Amniotic stem cell (primary cell): ENCODE results near the gene DHDH.
"Not testable (repeated sequence)": the region's sequence is repeated elsewhere in the genome, so short reads cannot be mapped to it uniquely, and the experiment has no call there.

Source experiments
- DNase-seq: peaks from one replicate; lab custom pipeline; 2025; lab: John Stamatoyannopoulos, UW

Gene DHDH

GRCh38 chr19:48933382-48933932 lies at the start of gene DHDH:
Gene DHDH (plus strand): TSS chr19:48933699. CDS start chr19:48933722, 23 bp downstream.
- peak; percentile 28 for DNase-seq

DNA sequence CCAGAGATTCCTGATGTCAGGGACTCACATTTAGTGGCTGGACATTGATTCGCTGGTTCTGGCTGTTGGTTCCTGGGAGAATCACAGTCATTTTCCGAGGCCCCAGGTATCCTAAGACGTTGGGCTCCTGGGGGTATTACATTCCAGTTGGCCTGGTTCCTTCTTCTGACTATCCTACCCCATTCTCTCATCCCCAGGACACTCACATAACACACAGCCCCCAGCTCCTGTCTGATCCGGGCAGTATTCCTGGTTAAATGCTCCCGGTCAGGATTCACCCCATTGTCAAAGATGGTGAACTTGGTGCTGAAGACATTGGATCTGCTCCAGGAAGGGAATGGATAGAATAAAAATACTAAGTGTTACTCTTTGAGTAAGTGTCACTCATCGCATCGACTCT lies 49.8 kb upstream of the DHDH start:
- DNase-seq, result no peak

DNA sequence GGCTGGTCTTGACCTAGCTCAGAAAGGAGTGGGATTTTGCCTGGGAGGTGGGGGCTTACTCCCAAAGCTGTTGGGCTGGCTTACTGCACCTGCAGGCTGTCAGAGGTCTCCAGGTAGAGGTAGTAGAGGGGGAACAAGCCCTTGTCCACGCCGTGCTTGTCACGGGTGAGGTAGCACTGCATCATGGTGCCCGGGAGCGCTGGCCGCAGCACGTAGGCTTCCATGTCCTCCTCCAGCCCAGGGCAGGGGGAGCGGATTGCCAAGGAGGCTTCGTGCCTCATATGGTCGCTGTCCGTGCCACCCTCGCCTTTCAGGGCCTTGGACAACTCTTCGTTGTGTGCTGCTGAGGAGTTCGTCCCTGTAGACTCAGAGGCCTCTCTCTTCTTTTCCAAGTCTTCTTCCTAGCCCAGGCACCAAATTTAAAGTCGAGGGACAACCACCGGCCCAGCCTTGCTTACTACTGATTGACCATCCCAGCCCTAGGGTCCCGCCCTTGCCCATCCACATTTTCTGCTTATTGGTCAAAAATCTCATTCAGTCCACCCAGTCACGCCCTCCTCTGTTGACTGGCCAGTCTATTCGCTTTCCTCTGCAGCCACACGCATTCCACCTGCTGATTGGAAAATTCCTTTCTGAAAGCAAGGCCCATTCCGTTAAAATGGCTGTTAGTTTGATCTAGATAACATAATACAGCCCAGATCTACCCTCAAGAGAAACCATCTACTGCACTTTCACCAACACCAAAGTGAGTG lies 45.5 kb upstream of the DHDH start:
- no peak for DNase-seq

GRCh38 chr19:48889496-48889895 lies 44.0 kb upstream of the DHDH start:
- DNase-seq, result not testable (repeated sequence)

DNA sequence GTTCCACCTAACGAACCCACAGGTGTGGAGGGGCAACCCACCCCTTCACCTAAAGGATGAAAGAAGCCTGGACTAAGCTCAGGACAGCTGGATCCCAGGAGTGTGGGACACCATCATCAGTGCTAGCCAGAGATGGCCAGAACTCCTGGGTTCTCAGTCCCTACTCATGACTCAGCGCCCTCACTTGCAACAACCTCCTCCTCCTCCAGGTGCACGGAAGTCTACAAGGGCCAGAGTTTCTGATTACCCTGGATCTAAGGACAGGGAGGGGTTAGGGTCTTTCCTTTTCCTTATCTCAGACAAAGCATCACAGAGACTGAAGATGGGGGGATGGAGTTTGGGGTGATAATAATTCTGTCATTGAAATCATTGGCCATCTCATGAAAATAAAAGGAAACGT lies 42.9 kb upstream of the DHDH start:
- no peak for DNase-seq

DNA sequence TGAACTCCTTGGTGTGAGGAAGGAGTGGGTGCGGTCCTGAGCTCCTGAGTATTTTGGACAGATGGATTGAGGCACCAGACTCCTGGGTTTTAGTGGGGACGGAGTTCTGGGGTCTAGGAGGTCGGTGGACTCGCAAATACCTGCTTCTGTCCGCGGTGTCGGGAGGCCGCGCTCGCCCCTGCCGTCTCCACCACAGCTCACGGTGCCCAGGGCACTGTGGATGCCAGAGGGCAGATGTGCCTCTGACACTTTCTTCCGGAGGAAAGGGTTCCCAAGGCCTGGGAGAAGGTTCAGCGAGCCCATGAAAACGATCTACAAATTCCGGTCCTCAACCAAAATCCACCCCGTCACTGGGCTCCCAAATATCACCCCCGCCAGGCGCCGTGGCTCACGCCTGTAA lies 38.3 kb upstream of the DHDH start:
- DNase-seq, result no peak

DNA sequence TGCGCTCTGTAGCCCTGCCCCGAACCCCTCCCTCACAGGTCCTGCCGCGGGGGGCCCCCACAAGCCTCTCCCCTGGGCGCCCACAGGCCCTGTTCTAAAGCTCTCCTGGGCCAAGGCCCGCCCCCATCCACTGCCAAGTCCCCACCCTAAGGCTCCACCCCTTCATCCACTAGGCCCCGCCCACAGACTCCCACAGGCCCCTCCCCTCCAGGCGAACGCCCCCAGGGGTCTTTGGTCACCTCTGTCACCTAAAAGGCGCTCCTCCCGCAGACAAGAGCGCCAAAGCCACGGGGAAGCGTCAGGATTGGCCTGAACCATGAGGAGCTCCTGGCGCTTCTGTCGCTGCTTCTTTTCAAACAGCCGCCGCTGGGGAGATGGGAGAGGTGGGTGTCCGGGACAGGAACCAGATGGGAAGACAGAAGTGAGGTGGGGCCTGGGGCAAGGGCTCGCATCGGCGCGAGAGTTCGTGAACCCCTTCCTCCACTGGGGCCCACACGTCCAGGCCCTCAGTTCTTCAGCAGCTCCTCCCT lies 37.2 kb upstream of the DHDH start:
- no peak for DNase-seq

DNA sequence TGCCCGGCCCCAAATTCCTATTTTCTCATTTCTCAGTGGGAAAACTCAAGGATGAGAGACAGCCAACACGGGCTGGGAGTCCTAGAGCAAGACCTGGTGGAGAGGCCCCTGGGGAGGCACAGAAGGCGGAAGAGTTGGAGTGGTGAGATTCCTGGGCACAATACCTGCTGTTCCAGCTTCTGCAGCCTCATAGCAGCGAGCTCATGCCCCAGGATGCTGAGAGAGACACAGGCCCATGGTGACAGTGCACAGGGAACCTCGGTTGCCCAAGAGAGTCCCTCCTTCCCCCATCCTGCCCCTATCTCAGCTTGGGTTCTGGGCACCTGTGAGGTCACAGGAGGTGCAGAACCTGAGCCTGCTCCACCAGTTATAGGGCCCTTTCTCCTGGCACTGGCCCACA lies 36.3 kb upstream of the DHDH start:
- DNase-seq, result no peak

- DNase-seq, result not testable (repeated sequence)
These were observed 34.1 kb upstream of the DHDH start for GRCh38 chr19:48899386-48899749.

- peak; percentile 98 for DNase-seq
These were observed 33.6 kb upstream of the DHDH start, which contains the start of gene NUCB1 for GRCh38 chr19:48899781-48900476. Gene NUCB1 (plus strand): TSS chr19:48900312. CDS start chr19:48900797, 485 bp downstream.

- no peak for DNase-seq
These were observed 32.8 kb upstream of the DHDH start for GRCh38 chr19:48900477-48901406.

DNA sequence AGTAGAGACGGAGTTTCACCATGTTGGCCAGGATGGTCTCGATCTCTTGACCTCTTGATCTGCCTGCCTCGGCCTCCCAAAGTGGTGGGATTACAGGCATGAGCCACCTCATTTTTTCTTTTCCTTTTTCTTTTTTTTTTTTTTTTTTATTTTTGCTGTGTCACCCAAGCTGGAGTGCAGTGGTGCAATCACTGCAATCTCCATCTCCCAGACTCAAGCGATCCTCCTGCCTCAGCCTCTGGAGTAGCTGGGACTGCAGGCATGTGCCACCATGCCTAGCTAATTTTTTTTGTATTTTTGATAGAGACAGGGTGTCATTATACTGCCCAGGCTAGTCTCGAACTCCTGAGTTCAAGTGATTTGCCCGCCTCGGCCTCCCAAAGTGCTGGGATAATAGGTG lies 31.2 kb upstream of the DHDH start:
- DNase-seq, result not testable (repeated sequence)

DNA sequence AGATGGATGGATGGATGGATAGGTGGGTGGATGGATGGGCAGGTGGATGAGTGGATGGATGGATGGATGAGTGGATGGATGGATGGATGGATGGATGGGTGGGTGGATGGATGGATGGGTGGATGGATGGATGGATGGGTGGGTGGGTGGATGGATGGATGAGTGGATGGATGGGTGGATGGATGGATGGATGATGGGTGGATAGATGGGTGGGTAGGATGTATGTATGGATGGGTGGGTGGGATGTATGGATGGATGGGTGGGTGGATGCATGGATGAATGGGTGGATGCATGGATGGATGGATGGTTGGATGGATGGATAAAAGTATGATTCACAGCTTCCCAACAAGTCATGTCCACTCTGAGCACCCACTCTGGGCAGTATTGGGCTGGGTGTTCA lies 29.7 kb upstream of the DHDH start:
- DNase-seq, result not testable (repeated sequence)

GRCh38 chr19:48905664-48906063 lies 27.8 kb upstream of the DHDH start:
- no peak for DNase-seq

DNA sequence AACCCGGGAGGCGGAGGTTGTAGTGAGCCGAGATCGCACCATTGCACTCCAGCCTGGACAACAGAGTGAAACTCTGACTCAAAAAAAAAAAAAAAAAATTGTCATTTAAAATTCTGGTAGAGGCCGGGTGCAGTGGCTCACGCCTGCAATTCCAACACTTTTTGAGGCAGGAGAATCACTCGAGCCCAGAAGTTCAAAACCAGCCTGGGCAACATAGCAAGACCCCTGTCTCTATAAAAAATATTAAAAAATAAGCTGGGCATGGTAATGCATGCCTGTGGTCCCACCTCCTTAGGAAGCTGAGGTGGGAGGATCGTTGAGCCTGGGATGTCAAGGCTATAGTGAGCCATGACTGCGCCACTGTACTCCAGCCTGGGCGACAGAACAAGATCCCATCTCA lies 27.2 kb upstream of the DHDH start:
- DNase-seq, result no peak

DNA sequence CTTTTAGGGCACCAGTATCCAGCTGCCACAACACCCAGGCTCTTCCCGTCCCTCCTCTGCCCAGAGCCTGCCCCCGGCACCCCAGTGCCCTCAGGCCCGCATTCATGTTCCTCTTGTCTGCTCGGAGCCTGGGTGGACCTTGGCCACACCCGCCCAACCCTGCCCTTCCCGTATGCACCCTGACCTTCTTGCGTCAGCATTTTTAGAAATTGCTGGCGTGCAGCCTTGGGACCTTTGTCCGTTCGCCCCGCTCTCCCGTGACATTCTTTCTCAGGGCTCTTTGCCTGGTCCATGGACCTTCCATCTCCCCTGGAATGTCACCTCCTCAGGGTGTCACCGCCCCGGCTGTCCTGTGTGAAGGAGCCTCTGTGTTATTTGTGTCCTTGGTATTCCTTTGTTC lies 25.8 kb upstream of the DHDH start:
- DNase-seq, result no peak

DNA sequence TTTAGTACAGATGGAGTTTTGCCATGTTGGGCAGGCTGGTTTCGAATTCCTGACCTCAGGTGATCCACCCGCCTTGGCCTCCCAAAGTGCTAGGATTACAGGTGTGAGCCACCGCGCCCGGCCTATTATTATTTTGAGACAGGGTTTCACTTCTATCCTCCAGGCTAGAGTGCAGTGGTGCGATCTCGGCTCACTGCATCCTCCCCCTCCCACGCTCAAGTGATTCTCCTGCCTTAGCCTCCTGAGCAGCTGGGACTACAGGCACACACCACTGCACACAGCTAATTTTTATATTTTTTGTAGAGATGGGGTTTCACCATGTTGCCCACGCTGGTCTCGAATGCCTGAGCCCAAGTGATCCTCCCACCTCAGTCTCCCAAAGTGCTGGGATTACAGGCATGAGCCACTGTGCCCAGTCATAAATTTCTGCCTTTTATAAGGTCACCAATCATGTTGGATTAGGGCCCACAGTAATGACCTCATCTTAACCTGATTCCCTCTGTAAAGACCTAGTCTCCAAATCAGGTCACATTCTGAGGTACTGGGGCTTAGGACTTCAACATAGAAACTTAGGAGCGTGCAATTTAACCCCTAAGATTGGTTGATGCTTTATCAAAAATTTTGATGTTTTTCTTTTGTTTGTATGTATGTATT lies 23.9 kb upstream of the DHDH start:
- DNase-seq, result not testable (repeated sequence)

DNA sequence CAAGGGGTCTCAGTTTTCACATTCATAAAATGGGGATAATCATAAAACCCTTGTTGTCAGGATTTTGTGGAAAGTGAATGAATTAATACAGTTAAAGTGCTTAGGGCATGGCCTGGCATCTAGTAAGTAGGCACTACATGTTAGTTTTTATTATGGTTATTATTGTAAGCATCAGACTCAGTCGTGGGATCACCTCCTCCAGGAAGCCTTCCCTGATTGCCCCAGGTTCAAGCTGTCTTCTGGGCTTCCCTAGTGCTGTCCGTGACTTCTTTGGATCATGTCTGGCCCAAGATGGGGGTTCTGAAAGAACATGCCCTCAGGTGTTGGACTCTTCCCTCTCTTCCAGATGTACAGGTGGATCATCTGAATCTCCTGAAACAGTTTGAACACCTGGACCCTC lies 22.7 kb upstream of the DHDH start:
- no peak for DNase-seq

DNA sequence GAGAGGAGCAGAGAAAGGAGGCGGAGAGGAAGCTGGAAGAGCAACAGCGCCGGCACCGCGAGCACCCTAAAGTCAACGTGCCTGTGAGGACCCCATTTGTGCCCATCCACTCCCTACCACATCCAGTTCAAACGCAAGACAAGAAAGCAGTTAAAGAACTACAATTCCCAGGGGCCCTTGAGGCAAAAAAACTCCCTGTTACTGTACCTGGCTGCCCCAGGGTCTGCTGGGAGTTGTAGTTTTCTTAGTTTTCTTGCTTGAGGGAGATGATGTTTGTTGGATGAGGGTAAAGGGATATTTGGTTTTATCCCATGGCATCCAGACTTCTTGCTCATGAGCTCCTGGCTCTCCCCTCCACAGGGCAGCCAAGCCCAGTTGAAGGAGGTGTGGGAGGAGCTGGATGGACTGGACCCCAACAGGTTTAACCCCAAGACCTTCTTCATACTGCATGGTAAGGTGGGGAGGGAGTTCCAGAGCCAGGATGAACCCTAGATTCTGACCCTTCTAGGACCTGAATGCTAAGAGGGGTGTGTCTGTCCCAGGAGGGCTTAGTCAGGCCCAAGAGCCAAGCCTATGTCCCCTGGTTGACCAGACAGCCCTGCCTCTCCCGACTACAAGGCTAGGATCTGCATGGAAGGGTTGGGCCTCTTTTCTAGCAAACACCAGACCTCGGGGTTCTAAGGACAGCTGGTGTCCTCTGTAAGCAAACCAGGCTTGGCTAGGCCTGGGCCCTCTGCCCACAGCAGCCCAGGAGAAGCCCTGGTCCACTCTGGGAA lies 20.2 kb upstream of the DHDH start:
- DNase-seq, result no peak

GRCh38 chr19:48914181-48914580 lies 19.3 kb upstream of the DHDH start:
- no peak for DNase-seq

GRCh38 chr19:48915757-48916156 lies 17.7 kb upstream of the DHDH start:
- DNase-seq, result no peak
